HG03280 (cell line): ENCODE data around the gene MDFI.
A peak's percentile ranks its signal among the peaks of the same experiment; 100 is the strongest.

Experiments used
- ATAC-seq: cut with Tn5 transposase; IDR thresholded peaks from one replicate; pipeline ENCODE4 v1.9.1; 2021; ENCODE audit warnings: mild to moderate bottlenecking, moderate library complexity; ENCODE audit not compliant: unreplicated experiment

MDFI gene

GRCh38 chr6:41670703-41671360 is 32.6 kb downstream of the MDFI start:
- ATAC-seq = no peak

- ATAC-seq = no peak
Observed at GRCh38 chr6:41671376-41671775, 33.1 kb downstream of the MDFI start.

GRCh38 chr6:41672016-41672415 is 33.7 kb downstream of the MDFI start:
- ATAC-seq = no peak

GRCh38 chr6:41672816-41673703 is 34.8 kb downstream of the MDFI start:
- ATAC-seq = no peak

GRCh38 chr6:41673704-41674000 is 35.4 kb downstream of the MDFI start:
- ATAC-seq = no peak

GRCh38 chr6:41674231-41675000 is 36.1 kb downstream of the MDFI start:
- no peak for ATAC-seq

GRCh38 chr6:41675176-41675775 is 37.0 kb downstream of the MDFI start:
- ATAC-seq = no peak

GRCh38 chr6:41675992-41676391 is 37.7 kb downstream of the MDFI start:
- no peak for ATAC-seq

- ATAC-seq = no peak
Observed at GRCh38 chr6:41676431-41676830, 38.2 kb downstream of the MDFI start.

- ATAC-seq = no peak
Observed at GRCh38 chr6:41677124-41677921, 39.1 kb downstream of the MDFI start.

- no peak for ATAC-seq
Observed at GRCh38 chr6:41678511-41679084, 40.3 kb downstream of the MDFI start.

- ATAC-seq = no peak
Observed at GRCh38 chr6:41679696-41680095, 41.4 kb downstream of the MDFI start.

- ATAC-seq = no peak
Observed at GRCh38 chr6:41680182-41680965, 42.1 kb downstream of the MDFI start.

- peak; percentile 58 for ATAC-seq
Observed at GRCh38 chr6:41682056-41682477, 43.8 kb downstream of the MDFI start.

GRCh38 chr6:41682497-41683272 is 44.4 kb downstream of the MDFI start:
- ATAC-seq = no peak

- ATAC-seq = no peak
Observed at GRCh38 chr6:41683273-41683522, 44.9 kb downstream of the MDFI start.

- ATAC-seq = peak; percentile 55
Observed at GRCh38 chr6:41683523-41684310, 45.4 kb downstream of the MDFI start.
